ENCODE results near the gene NAIF1. TPM values are rescaled to one million over a fixed set of nuclear protein-coding genes. Genes with fewer than 3 reads are reported as not detected.

The NAIF1 gene, protein sequence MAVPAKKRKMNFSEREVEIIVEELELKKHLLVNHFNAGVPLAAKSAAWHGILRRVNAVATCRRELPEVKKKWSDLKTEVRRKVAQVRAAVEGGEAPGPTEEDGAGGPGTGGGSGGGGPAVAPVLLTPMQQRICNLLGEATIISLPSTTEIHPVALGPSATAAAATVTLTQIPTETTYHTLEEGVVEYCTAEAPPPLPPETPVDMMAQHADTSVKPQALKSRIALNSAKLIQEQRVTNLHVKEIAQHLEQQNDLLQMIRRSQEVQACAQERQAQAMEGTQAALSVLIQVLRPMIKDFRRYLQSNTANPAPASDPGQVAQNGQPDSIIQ
- total RNA-seq (12.3 TPM), polyA plus RNA-seq (ENCODE audit: insufficient read depth, low read depth, low replicate concordance) (9.7 TPM)
- long read RNA-seq, donor 1, partial matches to known transcripts: 0 of 2 reads
- long read RNA-seq, donor 1, other reads (novel, unspliced or antisense): 0 of 2 reads
- long read RNA-seq, donor 2, partial matches to known transcripts: 0 of 2 reads
- long read RNA-seq, donor 2, other reads (novel, unspliced or antisense): 0 of 2 reads
- long read RNA-seq, donor 3, partial matches to known transcripts: 6 of 8 reads
- long read RNA-seq, donor 3, other reads (novel, unspliced or antisense): 0 of 8 reads
- long read RNA-seq, donor 4, partial matches to known transcripts: 0 of 1 reads
- long read RNA-seq, donor 4, other reads (novel, unspliced or antisense): 0 of 1 reads
- long read RNA-seq, donor 5, partial matches to known transcripts: 0 of 1 reads
- long read RNA-seq, donor 5, other reads (novel, unspliced or antisense): 0 of 1 reads
- long read RNA-seq, donor 6, partial matches to known transcripts: 0 of 1 reads
- long read RNA-seq, donor 6, other reads (novel, unspliced or antisense): 0 of 1 reads
- long read RNA-seq, donor 7, partial matches to known transcripts: 0 of 8 reads
- long read RNA-seq, donor 7, other reads (novel, unspliced or antisense): 8 of 8 reads
- long read RNA-seq, donor 8, partial matches to known transcripts: 0 of 3 reads
- long read RNA-seq, donor 8, other reads (novel, unspliced or antisense): 0 of 3 reads
- long read RNA-seq, donor 9, partial matches to known transcripts: 0 of 1 reads
- long read RNA-seq, donor 9, other reads (novel, unspliced or antisense): 0 of 1 reads
- long read RNA-seq, donor 10: 0 reads

DNA sequence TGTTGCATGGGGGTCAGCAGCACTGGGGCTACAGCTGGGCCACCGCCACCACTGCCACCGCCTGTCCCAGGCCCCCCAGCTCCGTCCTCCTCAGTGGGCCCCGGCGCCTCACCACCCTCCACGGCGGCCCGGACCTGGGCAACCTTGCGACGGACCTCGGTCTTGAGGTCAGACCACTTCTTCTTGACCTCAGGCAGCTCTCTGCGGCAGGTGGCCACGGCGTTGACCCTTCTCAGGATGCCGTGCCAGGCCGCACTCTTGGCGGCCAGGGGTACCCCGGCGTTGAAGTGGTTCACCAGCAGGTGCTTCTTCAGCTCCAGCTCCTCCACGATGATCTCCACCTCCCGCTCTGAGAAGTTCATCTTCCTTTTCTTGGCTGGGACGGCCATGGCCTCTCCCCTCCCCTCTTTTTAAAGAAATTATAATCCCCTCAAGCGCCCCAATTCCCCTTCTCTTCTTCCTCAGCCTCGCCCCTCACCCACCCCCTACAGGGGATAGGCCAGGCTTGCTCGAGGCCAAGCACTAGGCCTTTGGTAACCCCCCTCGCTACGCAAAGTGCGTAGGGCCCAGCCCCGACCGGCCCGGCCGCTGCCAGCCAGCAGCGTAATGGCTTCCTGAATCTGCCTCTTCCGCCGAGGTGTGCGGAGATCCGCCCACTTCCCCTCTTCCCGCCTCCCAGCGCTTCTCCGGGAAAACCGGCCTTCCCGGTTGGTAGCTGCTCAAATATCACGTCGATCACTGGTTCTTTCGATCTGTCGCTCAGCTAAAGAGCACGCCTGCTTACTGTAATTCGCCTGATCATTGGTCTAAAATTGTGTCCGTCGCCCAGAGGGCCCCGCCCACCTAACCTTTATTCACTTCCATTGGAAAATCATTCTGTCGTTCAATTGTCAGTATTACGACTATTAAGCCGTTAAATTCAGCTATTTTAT, at the start of gene NAIF1:
Gene NAIF1, minus strand, starts transcription at position 608 of the 932 bp plus-strand sequence. Its CDS starts 219 bp downstream, at position 389.
- peaks cover 0 to 22% (median 14%) of the 10 kb centered on the region in 3 donors for H3K4me1 ChIP-seq (ENCODE audit: control insufficient read depth in 2 of 3, insufficient read depth in 2 of 3, low read depth in 1 of 3, low read length in 3 of 3)
- TF ChIP-seq, protein P1, sequence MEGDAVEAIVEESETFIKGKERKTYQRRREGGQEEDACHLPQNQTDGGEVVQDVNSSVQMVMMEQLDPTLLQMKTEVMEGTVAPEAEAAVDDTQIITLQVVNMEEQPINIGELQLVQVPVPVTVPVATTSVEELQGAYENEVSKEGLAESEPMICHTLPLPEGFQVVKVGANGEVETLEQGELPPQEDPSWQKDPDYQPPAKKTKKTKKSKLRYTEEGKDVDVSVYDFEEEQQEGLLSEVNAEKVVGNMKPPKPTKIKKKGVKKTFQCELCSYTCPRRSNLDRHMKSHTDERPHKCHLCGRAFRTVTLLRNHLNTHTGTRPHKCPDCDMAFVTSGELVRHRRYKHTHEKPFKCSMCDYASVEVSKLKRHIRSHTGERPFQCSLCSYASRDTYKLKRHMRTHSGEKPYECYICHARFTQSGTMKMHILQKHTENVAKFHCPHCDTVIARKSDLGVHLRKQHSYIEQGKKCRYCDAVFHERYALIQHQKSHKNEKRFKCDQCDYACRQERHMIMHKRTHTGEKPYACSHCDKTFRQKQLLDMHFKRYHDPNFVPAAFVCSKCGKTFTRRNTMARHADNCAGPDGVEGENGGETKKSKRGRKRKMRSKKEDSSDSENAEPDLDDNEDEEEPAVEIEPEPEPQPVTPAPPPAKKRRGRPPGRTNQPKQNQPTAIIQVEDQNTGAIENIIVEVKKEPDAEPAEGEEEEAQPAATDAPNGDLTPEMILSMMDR (IDR thresholded peaks at IDR 0.05; ENCODE audit: borderline replicate concordance, extremely low read depth, insufficient read depth): no peak
- peak; percentile 98 for FAIRE-seq

DNA sequence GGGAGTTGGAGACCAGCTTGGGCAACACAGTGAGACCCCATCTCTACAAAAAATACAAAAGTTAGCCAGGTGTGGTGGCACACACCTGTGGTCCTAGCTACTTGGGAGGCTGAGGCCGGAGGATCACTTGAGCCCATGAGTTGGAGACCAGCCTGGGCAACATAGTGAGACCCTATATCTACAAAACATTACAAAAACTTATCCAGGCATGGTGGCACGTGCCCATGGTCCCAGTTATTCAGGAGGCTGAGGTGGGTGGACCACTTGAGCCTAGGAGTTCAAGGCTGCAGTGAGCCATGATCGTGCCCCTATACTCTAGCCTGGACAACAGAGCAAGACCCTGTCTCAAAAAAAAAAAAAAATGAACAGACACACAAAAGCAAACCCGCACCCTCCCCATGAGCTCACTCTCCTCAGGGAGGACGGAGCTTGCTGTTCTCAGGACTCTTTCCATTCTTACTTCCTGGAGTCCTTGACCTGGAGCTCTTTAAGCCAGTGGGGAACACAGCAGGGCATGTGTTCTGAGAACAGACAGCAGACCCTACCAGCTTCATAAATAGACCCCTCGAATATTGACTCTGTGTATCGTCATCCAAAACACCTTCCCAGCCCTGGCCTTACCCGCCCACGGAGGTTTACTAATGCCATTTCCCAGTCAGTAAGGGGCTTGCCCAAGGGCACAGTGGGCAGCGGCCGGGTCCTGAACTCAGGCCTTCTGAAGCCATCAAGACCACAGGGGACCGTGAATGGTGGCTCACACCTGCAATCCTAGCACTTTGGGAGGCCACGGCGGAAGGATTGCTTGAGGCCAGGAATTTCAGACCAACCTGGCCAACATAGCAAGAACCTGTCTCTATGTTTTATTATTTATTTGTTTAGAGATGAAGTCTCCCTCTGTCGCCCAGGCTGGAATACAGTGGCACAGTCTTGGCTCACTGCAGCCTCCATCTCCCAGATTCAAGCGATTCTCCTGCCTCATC, 49.3 kb upstream of the NAIF1 start:
- Histone ChIP-seq H3K9ac (ENCODE audit: low read length in 3 of 3) (peak overlapping the region in 1 of 3 donors; percentile 26), H3K9me3 (ENCODE audit: control insufficient read depth in 2 of 3, insufficient read depth in 1 of 3, low read length in 3 of 3) (no peaks in the 10 kb centered on the region), H3K4me3 (ENCODE audit: low read length in 3 of 3) (no peak overlapping the region), H3K36me3 (ENCODE audit: control insufficient read depth in 2 of 3, insufficient read depth in 3 of 3, low read length in 3 of 3) (peaks cover 0 to 4% (median 3%) of the 10 kb centered on the region in 3 donors), H3K27me3 (ENCODE audit: control insufficient read depth, insufficient read depth, low read length) (no peaks in the 10 kb centered on the region), H3K27ac (ENCODE audit: low read depth in 2 of 2, low read length in 2 of 2) (peak overlapping the region; percentile 72 to 98), H3K4me1 (ENCODE audit: control insufficient read depth in 2 of 3, insufficient read depth in 2 of 3, low read depth in 1 of 3, low read length in 3 of 3) (peaks cover 0 to 28% (median 15%) of the 10 kb centered on the region in 3 donors)
- DNase-seq (peak in 2 of 5 donors; percentile 41 to 60), FAIRE-seq (no peak)
- TF ChIP-seq, protein P1 (IDR thresholded peaks at IDR 0.05; ENCODE audit: borderline replicate concordance, extremely low read depth, insufficient read depth): no peak
- intact Hi-C loops (cut with DNase I): loop anchor here (10.0 kb wide), 1 partner anchor 172 kb away; no protein-coding TSS in a partner anchor

More for the DNA sequence above, at the start of gene NAIF1:
- peak; percentile 99 to 100 (median 99) for DNase-seq
- intact Hi-C loops (cut with DNase I): no loop called here
- Histone ChIP-seq H3K36me3 (ENCODE audit: control insufficient read depth in 2 of 3, insufficient read depth in 3 of 3, low read length in 3 of 3) (peaks cover 0 to 4% (median 0%) of the 10 kb centered on the region in 3 donors), H3K27ac (ENCODE audit: low read depth in 2 of 2, low read length in 2 of 2) (peak within 1 kb of the TSS; percentile 99), H3K4me3 (ENCODE audit: low read length in 3 of 3) (peak within 1 kb of the TSS; percentile 92 to 98 (median 94)), H3K9me3 (ENCODE audit: control insufficient read depth in 2 of 3, insufficient read depth in 1 of 3, low read length in 3 of 3) (no peaks in the 10 kb centered on the region), H3K9ac (ENCODE audit: low read length in 3 of 3) (peak within 1 kb of the TSS; percentile 52 to 95 (median 87)), H3K27me3 (ENCODE audit: control insufficient read depth, insufficient read depth, low read length) (no peaks in the 10 kb centered on the region)

All from kidney (tissue), 22 donors.